NCI-H1436 treated with DMSO at 0.1 percent for 48 hours (cell line): ENCODE results near the gene CYP11A1.
A peak's percentile ranks its signal among the peaks of the same experiment; 100 is the strongest.

Experiments used
- DNase-seq: peaks from one replicate; lab custom pipeline; 2025; lab: John Stamatoyannopoulos, UW

The CYP11A1 gene

GRCh38 chr15:74301583-74302361 lies 65.7 kb downstream of the CYP11A1 start:
- no peak for DNase-seq

GRCh38 chr15:74300057-74300795 lies 67.2 kb downstream of the CYP11A1 start:
- no peak for DNase-seq

- DNase-seq: no peak
These were observed 69.6 kb downstream of the CYP11A1 start for GRCh38 chr15:74297887-74298286.

- DNase-seq: no peak
These were observed 71.6 kb downstream of the CYP11A1 start for GRCh38 chr15:74295800-74296199.

- no peak for DNase-seq
These were observed 73.4 kb downstream of the CYP11A1 start for GRCh38 chr15:74294010-74294409.

- DNase-seq: no peak
These were observed 74.2 kb downstream of the CYP11A1 start for GRCh38 chr15:74293021-74293810.

GRCh38 chr15:74291101-74292071 lies 76.1 kb downstream of the CYP11A1 start:
- DNase-seq: peak; percentile 95

GRCh38 chr15:74290645-74291044 lies 76.8 kb downstream of the CYP11A1 start:
- no peak for DNase-seq

GRCh38 chr15:74289671-74290070 lies 77.8 kb downstream of the CYP11A1 start:
- no peak for DNase-seq
